ENCODE data around the gene INF2. TPM values are rescaled to one million over a fixed set of nuclear protein-coding genes. Genes with fewer than 3 reads are reported as not detected.
A peak's percentile ranks its signal among the peaks of the same experiment; 100 is the strongest.

The INF2 gene
- total RNA-seq, 1 donor from 2014 or later: 41.2 TPM

- no peak for DNase-seq (ENCODE audit: low spot score)
- intact Hi-C loops (cut with DNase I): loop anchor here (1.0 kb wide), 1 partner anchor 59 kb away; no protein-coding TSS in a partner anchor
Observed at GRCh38 chr14:104709387-104710039, 20.1 kb downstream of the INF2 start.

GRCh38 chr14:104710071-104710735 lies 20.8 kb downstream of the INF2 start:
- intact Hi-C loops (cut with DNase I): no loop called here
- no peak for DNase-seq (ENCODE audit: low spot score)

- no peak for DNase-seq (ENCODE audit: low spot score)
- intact Hi-C loops (cut with DNase I): no loop called here
Observed at GRCh38 chr14:104712881-104713734, 23.7 kb downstream of the INF2 start.

- DNase-seq (ENCODE audit: low spot score): no peak
- intact Hi-C loops (cut with DNase I): no loop called here
Observed at GRCh38 chr14:104714066-104714465, 24.6 kb downstream of the INF2 start.

GRCh38 chr14:104714681-104715080 lies 25.3 kb downstream of the INF2 start:
- no peak for DNase-seq (ENCODE audit: low spot score)
- intact Hi-C loops (cut with DNase I): no loop called here

- intact Hi-C loops (cut with DNase I): no loop called here
Observed at GRCh38 chr14:104715416-104715815, 26.0 kb downstream of the INF2 start.

GRCh38 chr14:104715871-104716270 lies 26.5 kb downstream of the INF2 start:
- intact Hi-C loops (cut with DNase I): no loop called here
- DNase-seq (ENCODE audit: low spot score): no peak

More at GRCh38 chr14:104715416-104715815, 26.0 kb downstream of the INF2 start:
- DNase-seq (ENCODE audit: low spot score): no peak

GRCh38 chr14:104717137-104717536 lies 27.7 kb downstream of the INF2 start:
- intact Hi-C loops (cut with DNase I): no loop called here

GRCh38 chr14:104717646-104718045 lies 28.2 kb downstream of the INF2 start:
- intact Hi-C loops (cut with DNase I): no loop called here
- DNase-seq (ENCODE audit: low spot score): no peak

More at GRCh38 chr14:104717137-104717536, 27.7 kb downstream of the INF2 start:
- no peak for DNase-seq (ENCODE audit: low spot score)

- intact Hi-C loops (cut with DNase I): no loop called here
- no peak for DNase-seq (ENCODE audit: low spot score)
Observed at GRCh38 chr14:104718147-104718546, 28.7 kb downstream of the INF2 start.

- intact Hi-C loops (cut with DNase I): no loop called here
- DNase-seq (ENCODE audit: low spot score): no peak
Observed at GRCh38 chr14:104718871-104719270, 29.5 kb downstream of the INF2 start.

GRCh38 chr14:104719343-104719742 lies 29.9 kb downstream of the INF2 start:
- intact Hi-C loops (cut with DNase I): no loop called here
- DNase-seq (ENCODE audit: low spot score): no peak

GRCh38 chr14:104721505-104722431 lies 32.4 kb downstream of the INF2 start:
- intact Hi-C loops (cut with DNase I): loop anchor here (10.0 kb wide), 1 partner anchor 137 kb away; no protein-coding TSS in a partner anchor
- DNase-seq (ENCODE audit: low spot score): peak; percentile 86

GRCh38 chr14:104722938-104723650 lies 33.7 kb downstream of the INF2 start:
- no peak for DNase-seq (ENCODE audit: low spot score)
- intact Hi-C loops (cut with DNase I): loop anchor here (10.0 kb wide), 1 partner anchor 138 kb away; no protein-coding TSS in a partner anchor

- intact Hi-C loops (cut with DNase I): loop anchor here (10.0 kb wide), 1 partner anchor 139 kb away; no protein-coding TSS in a partner anchor
- DNase-seq (ENCODE audit: low spot score): peak; percentile 89
Observed at GRCh38 chr14:104723651-104724406, 34.4 kb downstream of the INF2 start, which contains the start of gene ADSS1. Gene ADSS1, plus strand, starts transcription at chr14:104724229. Its CDS starts 42 bp downstream, at chr14:104724271.

- intact Hi-C loops (cut with DNase I): loop anchor here (10.0 kb wide), 1 partner anchor 140 kb away; no protein-coding TSS in a partner anchor
Observed at GRCh38 chr14:104724407-104724980, 35.1 kb downstream of the INF2 start.

More at GRCh38 chr14:104724407-104724980, 35.1 kb downstream of the INF2 start:
- DNase-seq (ENCODE audit: low spot score): no peak

Measured in cardiac septum (tissue), 1 donor.